H54 (cell line): Measurements from ENCODE around the gene LCP2.

ENCODE experiments used
- DNase-seq: peaks from one replicate; pipeline ENCODE4 v3.0.0; 2011; ENCODE audit warnings: low spot score, mixed read lengths; ENCODE audit not compliant: insufficient read length
- FAIRE-seq: peaks from 3 replicates; lab custom pipeline; 2011; peaks lifted over from hg19 to GRCh38; lab: Jason Lieb, UNC
- POLR2A ChIP-seq: IDR thresholded peaks from 2 replicates; pipeline ENCODE4 v1.6.1; 2011; ENCODE audit warnings: low read depth, mild to moderate bottlenecking, low read length

Gene LCP2

GRCh38 chr5:170297589-170298462 lies at the start of gene LCP2:
Gene LCP2 (minus strand): TSS chr5:170297777. CDS start chr5:170297611, 166 bp downstream.
- no peak for DNase-seq
- FAIRE-seq, result no peak
- TF ChIP-seq POLR2A, result no peak

- no peak for TF ChIP-seq POLR2A
- DNase-seq (no peak), FAIRE-seq (no peak)
Observed at GRCh38 chr5:170347022-170347567, 49.5 kb upstream of the LCP2 start.

GRCh38 chr5:170345971-170346370 lies 48.4 kb upstream of the LCP2 start:
- DNase-seq, result no peak
- no peak for TF ChIP-seq POLR2A
- no peak for FAIRE-seq

- DNase-seq (no peak), FAIRE-seq (no peak)
- TF ChIP-seq POLR2A, result no peak
Observed at GRCh38 chr5:170343177-170343576, 45.6 kb upstream of the LCP2 start.

GRCh38 chr5:170342153-170342725 lies 44.7 kb upstream of the LCP2 start:
- no peak for TF ChIP-seq POLR2A
- DNase-seq (no peak), FAIRE-seq (no peak)

- DNase-seq (no peak), FAIRE-seq (no peak)
- TF ChIP-seq POLR2A, result no peak
Observed at GRCh38 chr5:170341545-170341944, 44.0 kb upstream of the LCP2 start.

GRCh38 chr5:170339780-170340167 lies 42.2 kb upstream of the LCP2 start:
- FAIRE-seq (no peak), DNase-seq (no peak)
- TF ChIP-seq POLR2A, result no peak

- TF ChIP-seq POLR2A, result no peak
- DNase-seq (no peak), FAIRE-seq (no peak)
Observed at GRCh38 chr5:170338933-170339779, 41.6 kb upstream of the LCP2 start.

- no peak for FAIRE-seq
- DNase-seq, result no peak
- TF ChIP-seq POLR2A, result no peak
Observed at GRCh38 chr5:170338291-170338690, 40.7 kb upstream of the LCP2 start.

GRCh38 chr5:170337045-170337733 lies 39.6 kb upstream of the LCP2 start:
- DNase-seq (no peak), FAIRE-seq (no peak)
- no peak for TF ChIP-seq POLR2A

- no peak for FAIRE-seq
Observed at GRCh38 chr5:170336065-170336464, 38.5 kb upstream of the LCP2 start.

GRCh38 chr5:170334626-170335025 lies 37.0 kb upstream of the LCP2 start:
- no peak for FAIRE-seq
- no peak for DNase-seq
- TF ChIP-seq POLR2A, result no peak

More at GRCh38 chr5:170336065-170336464, 38.5 kb upstream of the LCP2 start:
- no peak for TF ChIP-seq POLR2A
- no peak for DNase-seq
